ENCODE measurements around the gene SPATA2.
A peak's percentile ranks its signal among the peaks of the same experiment; 100 is the strongest.

SPATA2 gene

GRCh38 chr20:49890471-49891361, 24.6 kb downstream of the SPATA2 start:
- no peaks in the 10 kb centered on the region for H3K9me3 ChIP-seq (ENCODE audit: severe bottlenecking)
- H3K36me3 ChIP-seq, result no peaks in the 10 kb centered on the region
- H3K27ac ChIP-seq, result no peak overlapping the region
- DNase-seq, result peak; percentile 35
- H3K27me3 ChIP-seq (ENCODE audit: insufficient read depth, low read depth, severe bottlenecking), result no peaks in the 10 kb centered on the region
- TF ChIP-seq CTCF (IDR thresholded peaks at IDR 0.05; ENCODE audit: low read depth, low read length), result no peak
- H3K4me3 ChIP-seq (ENCODE audit: low read depth, low read length), result no peak overlapping the region

- no peaks in the 10 kb centered on the region for H3K36me3 ChIP-seq
- no peak for DNase-seq
- TF ChIP-seq CTCF (IDR thresholded peaks at IDR 0.05; ENCODE audit: low read depth, low read length), result 0 out of 2 replicates have a peak, but pooled peaks have one; percentile 12
- H3K4me3 ChIP-seq (ENCODE audit: low read depth, low read length), result no peak overlapping the region
- H3K27me3 ChIP-seq (ENCODE audit: insufficient read depth, low read depth, severe bottlenecking), result no peaks in the 10 kb centered on the region
- H3K27ac ChIP-seq, result no peak overlapping the region
- no peaks in the 10 kb centered on the region for H3K9me3 ChIP-seq (ENCODE audit: severe bottlenecking)
These were observed 25.4 kb downstream of the SPATA2 start for GRCh38 chr20:49889935-49890333.

- TF ChIP-seq CTCF (IDR thresholded peaks at IDR 0.05; ENCODE audit: low read depth, low read length), result no peak
- Histone ChIP-seq H3K36me3 (no peaks in the 10 kb centered on the region), H3K27ac (no peak overlapping the region), H3K9me3 (ENCODE audit: severe bottlenecking) (no peaks in the 10 kb centered on the region), H3K4me3 (ENCODE audit: low read depth, low read length) (no peak overlapping the region), H3K27me3 (ENCODE audit: insufficient read depth, low read depth, severe bottlenecking) (no peaks in the 10 kb centered on the region)
- DNase-seq, result no peak
These were observed 26.1 kb downstream of the SPATA2 start for GRCh38 chr20:49889001-49889934.

GRCh38 chr20:49888212-49889000, 26.9 kb downstream of the SPATA2 start:
- DNase-seq, result peak; percentile 72
- peaks cover 2% of the 10 kb centered on the region; the same call in 1 of the 2 replicates for H3K36me3 ChIP-seq
- TF ChIP-seq CTCF (IDR thresholded peaks at IDR 0.05; ENCODE audit: low read depth, low read length), result peak; percentile 83
- no peak overlapping the region for H3K4me3 ChIP-seq (ENCODE audit: low read depth, low read length)
- no peaks in the 10 kb centered on the region for H3K27me3 ChIP-seq (ENCODE audit: insufficient read depth, low read depth, severe bottlenecking)
- no peak overlapping the region for H3K27ac ChIP-seq
- H3K9me3 ChIP-seq (ENCODE audit: severe bottlenecking), result no peaks in the 10 kb centered on the region

All from WERI-Rb-1 (cell line).